Epithelial cell of proximal tubule (primary cell): ENCODE data around the gene MRPL4. TPM values are rescaled to one million over a fixed set of nuclear protein-coding genes. Genes with fewer than 3 reads are reported as not detected.
"Not testable (repeated sequence)": the region's sequence is repeated elsewhere in the genome, so short reads cannot be mapped to it uniquely, and the experiment has no call there.

Experiments used
- DNase-seq: peaks from one replicate; pipeline ENCODE4 v3.0.0-alpha.2; 2011; ENCODE audit warnings: low read depth
- H3K4me3 ChIP-seq: 2 replicates; pipeline ENCODE4 v1.5.1; 2011; ENCODE audit warnings: low read depth, mild to moderate bottlenecking, low read length
- CTCF ChIP-seq: conservative IDR thresholded peaks from 2 replicates; pipeline ENCODE4 v1.5.1; 2012; ENCODE audit warnings: low read depth, mild to moderate bottlenecking, low read length
- total RNA-seq: library from RNA; depleted of rRNA; stranded (reverse); fragments of >200 nt; gene quantifications from 2 replicates; pipeline ENCODE4 v1.2.3, GENCODE V29; 2015

Gene MRPL4
- total RNA-seq, 1 donor from 2014 or later, result 104 TPM

- H3K4me3 ChIP-seq, result peak within 1 kb of the TSS; percentile 70
- no peak for TF ChIP-seq CTCF
- peak; percentile 53 for DNase-seq
Observed at GRCh38 chr19:10270616-10271394, 18.8 kb downstream of the MRPL4 start, which contains the start of gene ICAM1. ICAM1 (plus strand) TSS chr19:10271120; CDS start chr19:10271160, 40 bp downstream.

DNA sequence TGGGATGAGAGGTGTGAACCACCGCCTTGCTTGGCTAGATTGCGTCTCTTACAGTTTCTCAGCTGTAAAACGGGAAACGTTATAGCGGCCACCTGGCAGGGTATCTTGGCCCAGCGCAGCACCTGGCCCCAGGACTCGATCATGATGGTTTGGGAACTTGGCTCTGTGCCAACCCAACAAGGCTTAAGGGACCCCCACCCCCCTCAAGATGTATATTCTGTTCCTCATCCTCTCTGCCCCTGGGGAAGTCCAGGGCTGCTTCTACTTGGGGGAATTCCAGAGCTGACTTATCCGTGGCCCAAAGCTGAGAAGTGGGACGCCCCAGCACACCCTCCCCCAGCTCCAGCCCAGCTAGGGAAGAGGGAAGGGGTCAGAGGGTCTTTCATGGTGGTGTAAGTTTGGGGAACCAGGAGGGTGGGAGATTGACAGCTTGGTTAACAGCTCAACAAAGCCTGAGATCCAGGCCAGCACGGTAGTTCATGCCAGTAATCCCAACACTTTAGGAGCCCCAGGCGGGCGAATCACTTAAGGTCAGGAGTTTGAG, 19.6 kb downstream of the MRPL4 start:
- H3K4me3 ChIP-seq, result peak overlapping the region; percentile 70
- DNase-seq, result no peak
- TF ChIP-seq CTCF, result no peak

DNA sequence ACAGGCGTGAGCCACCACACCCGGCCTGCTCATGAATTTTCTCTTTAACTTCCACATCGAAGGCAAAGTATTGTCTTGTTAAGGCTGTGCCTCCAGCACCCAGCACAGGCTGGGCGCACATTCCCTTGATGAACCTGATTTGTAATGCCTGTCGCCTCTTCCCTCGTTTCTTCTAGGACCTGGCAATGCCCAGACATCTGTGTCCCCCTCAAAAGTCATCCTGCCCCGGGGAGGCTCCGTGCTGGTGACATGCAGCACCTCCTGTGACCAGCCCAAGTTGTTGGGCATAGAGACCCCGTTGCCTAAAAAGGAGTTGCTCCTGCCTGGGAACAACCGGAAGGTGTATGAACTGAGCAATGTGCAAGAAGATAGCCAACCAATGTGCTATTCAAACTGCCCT, 22.6 kb downstream of the MRPL4 start:
- no peak overlapping the region for H3K4me3 ChIP-seq
- no peak for DNase-seq
- TF ChIP-seq CTCF, result no peak

GRCh38 chr19:10277795-10278589, 26.0 kb downstream of the MRPL4 start:
- no peak for DNase-seq
- TF ChIP-seq CTCF, result no peak
- no peak overlapping the region for H3K4me3 ChIP-seq

DNA sequence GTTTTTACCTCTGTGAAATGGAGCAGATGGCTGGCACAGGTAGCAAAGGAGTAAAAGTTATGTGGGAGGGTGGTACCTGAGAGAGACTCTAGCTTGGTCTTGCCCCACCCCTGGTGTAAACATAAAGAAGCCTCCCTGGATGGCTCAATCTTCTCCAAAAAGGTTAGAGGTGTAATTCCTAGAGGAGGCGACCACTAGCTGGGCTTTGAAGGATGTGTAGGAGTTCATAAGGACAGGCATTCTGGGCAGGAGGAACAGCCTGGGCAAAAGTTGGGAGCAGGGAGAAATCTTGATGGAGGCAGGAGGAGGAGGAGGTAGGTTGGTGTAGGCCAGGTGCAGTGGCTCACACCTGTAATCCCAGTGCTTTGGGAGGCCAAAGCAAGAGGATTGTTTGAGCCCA, 26.9 kb downstream of the MRPL4 start:
- H3K4me3 ChIP-seq, result no peak overlapping the region
- DNase-seq, result no peak
- TF ChIP-seq CTCF, result no peak

GRCh38 chr19:10279737-10280442, 27.9 kb downstream of the MRPL4 start:
- no peak for DNase-seq
- no peak overlapping the region for H3K4me3 ChIP-seq
- no peak for TF ChIP-seq CTCF

GRCh38 chr19:10282043-10282442, 30.0 kb downstream of the MRPL4 start:
- H3K4me3 ChIP-seq, DNase-seq: not testable (repeated sequence)
